Activated T-cell treated with anti-CD3 and anti-CD28 coated beads, Interleukin-2, amount 50 U/mL, for 4 hours (primary cell): Measurements from ENCODE around the gene ZBTB20. TPM values are rescaled to one million over a fixed set of nuclear protein-coding genes. Genes with fewer than 3 reads are reported as not detected.

Experiments
- ATAC-seq, 2 donors: fragments of 200-7000 bp; cut with Tn5 transposase; one replicate each; pipeline ENCODE4 v1.10.0; 2021
- DNase-seq: peaks from one replicate; pipeline ENCODE4 v3.0.0-alpha.2; 2020
- H3K27me3 Mint-ChIP-seq: one replicate; pipeline ENCODE4 v1.8.0; 2021; ENCODE audit warnings: low read depth, mixed read lengths
- H3K36me3 Mint-ChIP-seq: one replicate; pipeline ENCODE4 v1.8.0; 2022; ENCODE audit warnings: mixed read lengths; ENCODE audit not compliant: insufficient read depth
- H3K4me1 Mint-ChIP-seq: one replicate; pipeline ENCODE4 v1.8.0; 2021; ENCODE audit warnings: low read depth, mixed read lengths
- H3K4me3 Mint-ChIP-seq: one replicate; pipeline ENCODE4 v1.8.0; 2021; ENCODE audit warnings: mild to moderate bottlenecking, moderate library complexity, mixed read lengths
- H3K9me3 Mint-ChIP-seq: one replicate; pipeline ENCODE4 v1.8.0; 2021; ENCODE audit warnings: mixed read lengths
- total RNA-seq, 3 donors: library from RNA; stranded (reverse); gene quantifications; one replicate each; pipeline ENCODE4 v1.2.1, GENCODE V29; 2021

Gene ZBTB20
- total RNA-seq, 3 donors from 2014 or later, result 0.91 to 2.8 (median 1.8) TPM

- Mint-ChIP-seq H3K4me3 (no peak overlapping the region), H3K4me1 (peaks cover 3% of the 10 kb centered on the region)
- ATAC-seq, result no peak
These were observed 267.0 kb downstream of the ZBTB20 start for GRCh38 chr3:114880078-114880477.

GRCh38 chr3:114879059-114880031, 267.7 kb downstream of the ZBTB20 start:
- DNase-seq (no peak), ATAC-seq (no peak)
- no peaks in the 10 kb centered on the region for H3K27me3 Mint-ChIP-seq
- no peaks in the 10 kb centered on the region for H3K9me3 Mint-ChIP-seq
- H3K4me3 Mint-ChIP-seq, result no peak overlapping the region
- H3K4me1 Mint-ChIP-seq, result peaks cover 3% of the 10 kb centered on the region
- peaks cover 15% of the 10 kb centered on the region for H3K36me3 Mint-ChIP-seq

More at GRCh38 chr3:114880078-114880477, 267.0 kb downstream of the ZBTB20 start:
- Mint-ChIP-seq H3K9me3 (no peaks in the 10 kb centered on the region), H3K27me3 (no peaks in the 10 kb centered on the region), H3K36me3 (peaks cover 16% of the 10 kb centered on the region)
- DNase-seq, result no peak

GRCh38 chr3:114878114-114878839, 268.8 kb downstream of the ZBTB20 start:
- H3K4me3 Mint-ChIP-seq, result no peak overlapping the region
- H3K9me3 Mint-ChIP-seq, result no peaks in the 10 kb centered on the region
- H3K36me3 Mint-ChIP-seq, result peaks cover 15% of the 10 kb centered on the region
- DNase-seq (no peak), ATAC-seq (peak in 1 of 2 donors; percentile 35)
- H3K4me1 Mint-ChIP-seq, result peaks cover 3% of the 10 kb centered on the region
- no peaks in the 10 kb centered on the region for H3K27me3 Mint-ChIP-seq

GRCh38 chr3:114877378-114878113, 269.5 kb downstream of the ZBTB20 start:
- no peaks in the 10 kb centered on the region for H3K27me3 Mint-ChIP-seq
- H3K4me1 Mint-ChIP-seq, result peaks cover 3% of the 10 kb centered on the region
- H3K4me3 Mint-ChIP-seq, result no peak overlapping the region
- no peak for ATAC-seq
- H3K9me3 Mint-ChIP-seq, result no peaks in the 10 kb centered on the region
- peaks cover 15% of the 10 kb centered on the region for H3K36me3 Mint-ChIP-seq
- no peak for DNase-seq

- DNase-seq, result no peak
- Mint-ChIP-seq H3K9me3 (no peaks in the 10 kb centered on the region), H3K4me1 (peaks cover 3% of the 10 kb centered on the region), H3K27me3 (no peaks in the 10 kb centered on the region), H3K36me3 (peaks cover 26% of the 10 kb centered on the region), H3K4me3 (no peak overlapping the region)
- no peak for ATAC-seq
These were observed 272.5 kb downstream of the ZBTB20 start for GRCh38 chr3:114874522-114874971.

DNA sequence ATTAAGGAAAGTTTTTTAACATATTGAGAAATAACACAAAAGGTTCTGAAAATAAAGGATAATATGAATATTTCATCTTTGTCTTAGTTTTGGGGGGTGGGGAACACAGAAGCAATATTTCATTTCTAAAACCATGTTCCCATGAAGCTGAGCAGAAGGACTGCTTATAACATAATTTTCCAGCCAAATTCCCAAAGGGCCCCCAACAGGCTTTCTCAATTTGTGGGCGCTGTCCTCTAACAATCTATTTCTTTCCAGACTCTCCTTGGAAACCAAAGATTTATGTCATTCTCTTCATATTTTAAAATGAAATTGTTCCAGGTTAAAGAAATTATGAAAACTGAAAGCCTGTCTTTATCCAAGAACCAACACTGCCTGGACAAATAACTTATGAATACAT, 273.5 kb downstream of the ZBTB20 start:
- Mint-ChIP-seq H3K36me3 (peaks cover 22% of the 10 kb centered on the region), H3K4me1 (peaks cover 1% of the 10 kb centered on the region), H3K4me3 (no peak overlapping the region), H3K27me3 (no peaks in the 10 kb centered on the region), H3K9me3 (no peaks in the 10 kb centered on the region)
- DNase-seq (no peak), ATAC-seq (no peak)

DNA sequence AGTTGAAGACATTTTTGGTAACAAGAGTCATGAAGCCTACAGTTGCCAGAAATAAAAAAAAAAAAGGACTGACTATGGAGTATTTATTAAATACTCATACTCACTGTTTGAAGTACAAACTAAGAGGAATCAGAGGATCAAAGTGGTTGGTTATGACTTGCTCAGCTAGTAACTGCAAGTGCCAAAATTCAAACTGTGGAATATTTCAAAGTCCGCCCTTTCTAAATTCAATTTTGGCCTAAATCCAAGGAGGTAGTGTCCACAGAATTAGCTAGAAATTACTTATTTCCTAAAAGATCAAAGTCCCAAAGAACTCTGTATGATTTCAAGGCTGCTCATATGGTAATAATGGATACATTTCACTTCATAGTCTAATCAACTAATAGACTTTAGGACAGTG, 274.5 kb downstream of the ZBTB20 start:
- no peaks in the 10 kb centered on the region for H3K27me3 Mint-ChIP-seq
- H3K4me1 Mint-ChIP-seq, result peaks cover 1% of the 10 kb centered on the region
- H3K4me3 Mint-ChIP-seq, result no peak overlapping the region
- DNase-seq (no peak), ATAC-seq (no peak)
- no peaks in the 10 kb centered on the region for H3K9me3 Mint-ChIP-seq
- peaks cover 16% of the 10 kb centered on the region for H3K36me3 Mint-ChIP-seq

DNA sequence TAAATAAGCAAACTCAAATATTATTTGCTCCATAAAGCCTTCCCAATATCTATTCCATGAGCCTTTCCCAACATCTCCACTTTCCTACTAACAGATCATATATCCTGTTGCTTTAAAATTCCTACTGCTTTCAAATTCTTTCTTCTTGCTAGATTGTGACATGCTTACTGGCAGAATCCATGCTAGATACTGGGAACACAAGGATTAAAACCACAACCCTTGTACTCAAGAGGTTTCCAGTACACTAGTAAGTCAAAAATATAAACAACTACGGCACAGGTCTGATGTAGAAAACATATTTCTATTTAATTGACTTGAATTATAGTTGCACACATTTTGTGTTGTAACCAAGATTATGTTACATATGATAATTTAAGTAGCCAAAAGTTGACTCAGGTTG, 275.0 kb downstream of the ZBTB20 start:
- ATAC-seq (no peak), DNase-seq (no peak)
- no peak overlapping the region for H3K4me3 Mint-ChIP-seq
- no peaks in the 10 kb centered on the region for H3K27me3 Mint-ChIP-seq
- H3K9me3 Mint-ChIP-seq, result no peaks in the 10 kb centered on the region
- H3K4me1 Mint-ChIP-seq, result peaks cover 6% of the 10 kb centered on the region
- H3K36me3 Mint-ChIP-seq, result peaks cover 19% of the 10 kb centered on the region

GRCh38 chr3:114867835-114868503, 279.1 kb downstream of the ZBTB20 start:
- no peaks in the 10 kb centered on the region for H3K9me3 Mint-ChIP-seq
- no peak overlapping the region for H3K4me3 Mint-ChIP-seq
- H3K36me3 Mint-ChIP-seq, result peaks cover 20% of the 10 kb centered on the region
- H3K27me3 Mint-ChIP-seq, result no peaks in the 10 kb centered on the region
- DNase-seq (no peak), ATAC-seq (no peak)
- H3K4me1 Mint-ChIP-seq, result peaks cover 30% of the 10 kb centered on the region

- Mint-ChIP-seq H3K4me1 (peaks cover 32% of the 10 kb centered on the region), H3K36me3 (peaks cover 22% of the 10 kb centered on the region), H3K4me3 (no peak overlapping the region), H3K27me3 (no peaks in the 10 kb centered on the region), H3K9me3 (no peaks in the 10 kb centered on the region)
- no peak for ATAC-seq
- DNase-seq, result no peak
These were observed 279.7 kb downstream of the ZBTB20 start for GRCh38 chr3:114867359-114867758.

DNA sequence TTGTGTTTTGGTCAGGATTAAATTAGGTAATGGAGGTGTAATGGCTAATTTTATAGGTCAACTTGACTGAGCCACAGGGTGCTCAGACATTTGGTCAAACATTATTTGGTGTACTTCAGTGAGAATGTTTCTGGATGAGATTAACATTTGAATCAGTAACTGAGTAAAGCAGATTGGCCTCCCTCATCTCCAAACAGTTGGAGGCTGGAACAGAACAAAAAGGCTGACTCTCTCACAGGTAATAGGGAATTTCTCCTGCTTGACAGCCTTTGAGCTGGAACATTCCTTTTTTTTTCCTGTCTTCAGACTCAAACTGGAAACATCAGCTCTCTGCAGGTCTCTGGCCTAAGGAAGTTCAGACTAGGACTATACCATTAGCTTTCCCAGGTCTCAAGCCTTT, 280.7 kb downstream of the ZBTB20 start:
- no peak for ATAC-seq
- H3K4me1 Mint-ChIP-seq, result peaks cover 37% of the 10 kb centered on the region
- no peaks in the 10 kb centered on the region for H3K9me3 Mint-ChIP-seq
- H3K4me3 Mint-ChIP-seq, result no peak overlapping the region
- no peaks in the 10 kb centered on the region for H3K27me3 Mint-ChIP-seq
- DNase-seq, result no peak
- H3K36me3 Mint-ChIP-seq, result peaks cover 14% of the 10 kb centered on the region

- peaks cover 10% of the 10 kb centered on the region for H3K36me3 Mint-ChIP-seq
- DNase-seq (no peak), ATAC-seq (no peak)
- H3K27me3 Mint-ChIP-seq, result no peaks in the 10 kb centered on the region
- peaks cover 38% of the 10 kb centered on the region for H3K4me1 Mint-ChIP-seq
- no peak overlapping the region for H3K4me3 Mint-ChIP-seq
- H3K9me3 Mint-ChIP-seq, result no peaks in the 10 kb centered on the region
These were observed 282.1 kb downstream of the ZBTB20 start for GRCh38 chr3:114864970-114865369.

DNA sequence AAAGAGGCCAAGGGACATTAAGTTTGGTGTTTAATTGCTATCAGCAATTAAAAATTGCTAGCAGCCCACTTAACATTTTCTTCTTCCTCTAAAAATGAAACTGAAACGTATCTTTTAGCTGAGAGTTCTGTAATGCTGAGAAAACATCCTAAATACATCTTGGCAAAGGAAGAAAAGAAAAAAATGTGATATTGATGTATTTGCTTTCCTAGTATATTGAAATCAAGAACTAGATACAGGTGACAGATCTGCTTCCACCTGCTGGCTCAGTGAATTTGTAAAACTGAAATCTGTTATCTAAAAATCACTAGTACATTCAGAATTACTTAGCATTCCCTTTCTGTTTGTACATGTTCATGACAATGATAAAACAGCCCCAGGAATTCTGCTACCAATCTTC, 283.2 kb downstream of the ZBTB20 start:
- DNase-seq (no peak), ATAC-seq (no peak)
- Mint-ChIP-seq H3K9me3 (no peaks in the 10 kb centered on the region), H3K27me3 (no peaks in the 10 kb centered on the region), H3K4me1 (peaks cover 38% of the 10 kb centered on the region), H3K4me3 (peak overlapping the region; percentile 69), H3K36me3 (peaks cover 10% of the 10 kb centered on the region)

- H3K4me1 Mint-ChIP-seq, result peaks cover 32% of the 10 kb centered on the region
- no peaks in the 10 kb centered on the region for H3K27me3 Mint-ChIP-seq
- no peaks in the 10 kb centered on the region for H3K9me3 Mint-ChIP-seq
- peaks cover 5% of the 10 kb centered on the region for H3K36me3 Mint-ChIP-seq
- ATAC-seq (no peak), DNase-seq (no peak)
- no peak overlapping the region for H3K4me3 Mint-ChIP-seq
These were observed 285.4 kb downstream of the ZBTB20 start for GRCh38 chr3:114861666-114862065.
